IMR-90 (cell line): Measurements from ENCODE around the gene ZNF800.
"Not testable (repeated sequence)": the region's sequence is repeated elsewhere in the genome, so short reads cannot be mapped to it uniquely, and the experiment has no call there.

Experiments
- BHLHE40 ChIP-seq: fragments of 150-350 bp; IDR thresholded peaks from 2 replicates; pipeline ENCODE4 v1.6.1; 2016; ENCODE audit warnings: mild to moderate bottlenecking, low read depth, low read length
- CEBPB ChIP-seq: IDR thresholded peaks from 2 replicates; pipeline ENCODE4 v1.6.1; 2012; ENCODE audit warnings: low read depth, low read length, improper control_type of control experiment
- CHD1 ChIP-seq: IDR thresholded peaks from 2 replicates; pipeline ENCODE4 v1.6.1; 2012; ENCODE audit warnings: low read depth, low read length, improper control_type of control experiment
- FOS ChIP-seq: fragments of 150-350 bp; IDR thresholded peaks from 2 replicates; pipeline ENCODE4 v1.6.1; 2016; ENCODE audit warnings: low read depth, low read length
- MAFK ChIP-seq: IDR thresholded peaks from 2 replicates; pipeline ENCODE4 v1.6.1; 2012; ENCODE audit warnings: low read depth, low read length, improper control_type of control experiment
- MAZ ChIP-seq: IDR thresholded peaks from 2 replicates; pipeline ENCODE4 v1.6.1; 2012; ENCODE audit warnings: low read depth, mild to moderate bottlenecking, low read length, improper control_type of control experiment, moderate library complexity, borderline replicate concordance
- MXI1 ChIP-seq: IDR thresholded peaks from 2 replicates; pipeline ENCODE4 v1.6.1; 2012; ENCODE audit warnings: low read depth, mild to moderate bottlenecking, low read length, moderate library complexity, borderline replicate concordance
- POLR2A ChIP-seq: IDR thresholded peaks from 2 replicates; pipeline ENCODE4 v1.6.1; 2012; ENCODE audit warnings: mild to moderate bottlenecking, low read depth, low read length
- RCOR1 ChIP-seq: IDR thresholded peaks from 2 replicates; pipeline ENCODE4 v1.6.1; 2012; ENCODE audit warnings: mild to moderate bottlenecking, low read length, improper control_type of control experiment; ENCODE audit not compliant: insufficient replicate concordance
- RFX5 ChIP-seq: IDR thresholded peaks from 2 replicates; pipeline ENCODE4 v1.8.0; 2012; ENCODE audit warnings: low read depth, mild to moderate bottlenecking, low read length, moderate library complexity
- TF ChIP-seq, protein P1 (sequence below): conservative IDR thresholded peaks from 2 replicates; pipeline ENCODE4 v1.5.1; 2012; ENCODE audit warnings: mild to moderate bottlenecking, low read depth, low read length, improper control_type of control experiment
- TF ChIP-seq, protein P2 (sequence below): fragments of 150-350 bp; IDR thresholded peaks from 2 replicates; pipeline ENCODE4 v1.6.1; 2017; ENCODE audit warnings: mild to moderate bottlenecking, antibody characterized with exemption, low read length, low read depth

DNA sequence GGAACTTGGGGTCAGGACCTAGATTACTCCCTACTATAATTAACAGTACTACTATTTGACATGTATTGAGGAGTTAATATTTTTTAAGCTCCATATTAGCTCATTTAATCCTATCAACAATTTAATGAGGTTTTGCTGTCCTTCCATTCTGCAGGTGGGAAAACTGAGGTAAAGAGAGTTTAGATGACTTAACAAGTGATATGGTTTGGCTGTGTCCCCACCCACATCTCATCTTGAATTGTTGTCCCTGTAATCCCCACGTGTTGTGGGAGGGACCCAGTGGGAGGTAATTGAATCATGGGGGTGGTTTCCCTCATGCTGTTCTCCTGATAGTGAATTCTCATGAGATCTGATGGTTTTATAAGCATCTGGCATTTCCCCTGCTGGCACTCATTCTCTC, 2.6 kb upstream of the ZNF800 start:
- not testable (repeated sequence) for TF ChIP-seq MAFK, POLR2A, CEBPB, CHD1, MAZ, RCOR1, BHLHE40, RFX5, MXI1, FOS
- TF ChIP-seq, protein P1, sequence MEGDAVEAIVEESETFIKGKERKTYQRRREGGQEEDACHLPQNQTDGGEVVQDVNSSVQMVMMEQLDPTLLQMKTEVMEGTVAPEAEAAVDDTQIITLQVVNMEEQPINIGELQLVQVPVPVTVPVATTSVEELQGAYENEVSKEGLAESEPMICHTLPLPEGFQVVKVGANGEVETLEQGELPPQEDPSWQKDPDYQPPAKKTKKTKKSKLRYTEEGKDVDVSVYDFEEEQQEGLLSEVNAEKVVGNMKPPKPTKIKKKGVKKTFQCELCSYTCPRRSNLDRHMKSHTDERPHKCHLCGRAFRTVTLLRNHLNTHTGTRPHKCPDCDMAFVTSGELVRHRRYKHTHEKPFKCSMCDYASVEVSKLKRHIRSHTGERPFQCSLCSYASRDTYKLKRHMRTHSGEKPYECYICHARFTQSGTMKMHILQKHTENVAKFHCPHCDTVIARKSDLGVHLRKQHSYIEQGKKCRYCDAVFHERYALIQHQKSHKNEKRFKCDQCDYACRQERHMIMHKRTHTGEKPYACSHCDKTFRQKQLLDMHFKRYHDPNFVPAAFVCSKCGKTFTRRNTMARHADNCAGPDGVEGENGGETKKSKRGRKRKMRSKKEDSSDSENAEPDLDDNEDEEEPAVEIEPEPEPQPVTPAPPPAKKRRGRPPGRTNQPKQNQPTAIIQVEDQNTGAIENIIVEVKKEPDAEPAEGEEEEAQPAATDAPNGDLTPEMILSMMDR: not testable (repeated sequence)
- TF ChIP-seq, protein P2, sequence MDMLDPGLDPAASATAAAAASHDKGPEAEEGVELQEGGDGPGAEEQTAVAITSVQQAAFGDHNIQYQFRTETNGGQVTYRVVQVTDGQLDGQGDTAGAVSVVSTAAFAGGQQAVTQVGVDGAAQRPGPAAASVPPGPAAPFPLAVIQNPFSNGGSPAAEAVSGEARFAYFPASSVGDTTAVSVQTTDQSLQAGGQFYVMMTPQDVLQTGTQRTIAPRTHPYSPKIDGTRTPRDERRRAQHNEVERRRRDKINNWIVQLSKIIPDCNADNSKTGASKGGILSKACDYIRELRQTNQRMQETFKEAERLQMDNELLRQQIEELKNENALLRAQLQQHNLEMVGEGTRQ: not testable (repeated sequence)
